Adipocyte (in vitro differentiated cells): Measurements from ENCODE around the gene AHCYL2.
"Not testable (repeated sequence)": the region's sequence is repeated elsewhere in the genome, so short reads cannot be mapped to it uniquely, and the experiment has no call there.

Experiments used
- DNase-seq: peaks from one replicate; pipeline ENCODE4 v3.0.0-alpha.2; 2015; ENCODE audit warnings: low read depth
- H3K27me3 ChIP-seq: replicated peaks from 2 replicates; pipeline ENCODE4 v1.7.0; 2013; ENCODE audit warnings: mild to moderate bottlenecking, low read length, moderate library complexity; ENCODE audit not compliant: control insufficient read depth, insufficient read depth
- H3K36me3 ChIP-seq: 2 replicates; pipeline ENCODE4 v1.7.0; 2013; ENCODE audit warnings: low read length, mild to moderate bottlenecking, moderate library complexity; ENCODE audit not compliant: control insufficient read depth, insufficient read depth, severe bottlenecking
- H3K4me1 ChIP-seq: 2 replicates; pipeline ENCODE4 v1.7.0; 2013; ENCODE audit warnings: mild to moderate bottlenecking, low read length, moderate library complexity; ENCODE audit not compliant: control insufficient read depth, insufficient read depth
- H3K4me3 ChIP-seq: 2 replicates; pipeline ENCODE4 v1.7.0; 2013; ENCODE audit warnings: mild to moderate bottlenecking, low read length, moderate library complexity
- H3K9ac ChIP-seq: 2 replicates; pipeline ENCODE4 v1.7.0; 2013; ENCODE audit warnings: mild to moderate bottlenecking, low read length, moderate library complexity
- H3K9me3 ChIP-seq: 2 replicates; pipeline ENCODE4 v1.7.0; 2013; ENCODE audit warnings: mild to moderate bottlenecking, low read length, moderate library complexity; ENCODE audit not compliant: control insufficient read depth

The AHCYL2 gene

GRCh38 chr7:129362496-129362895, 137.7 kb downstream of the AHCYL2 start:
- no peaks in the 10 kb centered on the region for H3K27me3 ChIP-seq
- H3K36me3 ChIP-seq = no peaks in the 10 kb centered on the region
- H3K9ac ChIP-seq = no peak overlapping the region
- H3K9me3 ChIP-seq = no peaks in the 10 kb centered on the region
- no peak overlapping the region for H3K4me3 ChIP-seq
- DNase-seq = no peak
- H3K4me1 ChIP-seq = no peaks in the 10 kb centered on the region

- Histone ChIP-seq H3K27me3 (no peaks in the 10 kb centered on the region), H3K9ac (no peak overlapping the region), H3K36me3 (no peaks in the 10 kb centered on the region), H3K9me3 (no peaks in the 10 kb centered on the region), H3K4me1 (peaks cover 11% of the 10 kb centered on the region), H3K4me3 (no peak overlapping the region)
- no peak for DNase-seq
Observed at GRCh38 chr7:129367349-129367699, 142.5 kb downstream of the AHCYL2 start.

- Histone ChIP-seq H3K9ac (peak overlapping the region; percentile 16), H3K9me3 (no peaks in the 10 kb centered on the region), H3K4me3 (peak overlapping the region; percentile 69), H3K27me3 (no peaks in the 10 kb centered on the region), H3K4me1 (peaks cover 11% of the 10 kb centered on the region), H3K36me3 (no peaks in the 10 kb centered on the region)
- peak; percentile 87 for DNase-seq
Observed at GRCh38 chr7:129367700-129368388, 143.0 kb downstream of the AHCYL2 start.

GRCh38 chr7:129368389-129368986, 143.7 kb downstream of the AHCYL2 start:
- no peaks in the 10 kb centered on the region for H3K27me3 ChIP-seq
- peaks cover 11% of the 10 kb centered on the region for H3K4me1 ChIP-seq
- H3K4me3 ChIP-seq = peak overlapping the region; percentile 69
- no peaks in the 10 kb centered on the region for H3K36me3 ChIP-seq
- H3K9me3 ChIP-seq = no peaks in the 10 kb centered on the region
- peak overlapping the region; percentile 1 for H3K9ac ChIP-seq
- DNase-seq = no peak

- H3K4me1 ChIP-seq = peaks cover 11% of the 10 kb centered on the region
- H3K9ac ChIP-seq, H3K36me3 ChIP-seq, H3K27me3 ChIP-seq, H3K4me3 ChIP-seq, H3K9me3 ChIP-seq, DNase-seq: not testable (repeated sequence)
Observed at GRCh38 chr7:129369447-129369846, 144.6 kb downstream of the AHCYL2 start.

GRCh38 chr7:129370812-129371211, 146.0 kb downstream of the AHCYL2 start:
- Histone ChIP-seq H3K27me3 (no peaks in the 10 kb centered on the region), H3K9ac (no peak overlapping the region), H3K4me3 (no peak overlapping the region), H3K4me1 (peaks cover 11% of the 10 kb centered on the region), H3K36me3 (no peaks in the 10 kb centered on the region), H3K9me3 (no peaks in the 10 kb centered on the region)
- DNase-seq = no peak

- Histone ChIP-seq H3K9me3 (no peaks in the 10 kb centered on the region), H3K36me3 (no peaks in the 10 kb centered on the region), H3K4me1 (peaks cover 11% of the 10 kb centered on the region), H3K27me3 (no peaks in the 10 kb centered on the region), H3K9ac (no peak overlapping the region), H3K4me3 (no peak overlapping the region)
- no peak for DNase-seq
Observed at GRCh38 chr7:129371487-129371886, 146.7 kb downstream of the AHCYL2 start.

- Histone ChIP-seq H3K4me3 (no peak overlapping the region), H3K27me3 (no peaks in the 10 kb centered on the region), H3K9me3 (no peaks in the 10 kb centered on the region), H3K9ac (no peak overlapping the region), H3K4me1 (no peaks in the 10 kb centered on the region), H3K36me3 (no peaks in the 10 kb centered on the region)
- no peak for DNase-seq
Observed at GRCh38 chr7:129373651-129374428, 149.0 kb downstream of the AHCYL2 start.

- Histone ChIP-seq H3K9me3 (no peaks in the 10 kb centered on the region), H3K27me3 (no peaks in the 10 kb centered on the region), H3K9ac (no peak overlapping the region), H3K4me3 (no peak overlapping the region), H3K4me1 (no peaks in the 10 kb centered on the region), H3K36me3 (peaks cover 7% of the 10 kb centered on the region)
- no peak for DNase-seq
Observed at GRCh38 chr7:129375141-129375938, 150.5 kb downstream of the AHCYL2 start.

GRCh38 chr7:129376076-129376777, 151.4 kb downstream of the AHCYL2 start:
- Histone ChIP-seq H3K27me3 (no peaks in the 10 kb centered on the region), H3K4me3 (no peak overlapping the region), H3K36me3 (peaks cover 7% of the 10 kb centered on the region), H3K9me3 (no peaks in the 10 kb centered on the region), H3K9ac (no peak overlapping the region), H3K4me1 (no peaks in the 10 kb centered on the region)
- DNase-seq = peak; percentile 55
